ENCODE data around the gene YKT6.
"Not testable (repeated sequence)": the region's sequence is repeated elsewhere in the genome, so short reads cannot be mapped to it uniquely, and the experiment has no call there.

Gene YKT6

DNA sequence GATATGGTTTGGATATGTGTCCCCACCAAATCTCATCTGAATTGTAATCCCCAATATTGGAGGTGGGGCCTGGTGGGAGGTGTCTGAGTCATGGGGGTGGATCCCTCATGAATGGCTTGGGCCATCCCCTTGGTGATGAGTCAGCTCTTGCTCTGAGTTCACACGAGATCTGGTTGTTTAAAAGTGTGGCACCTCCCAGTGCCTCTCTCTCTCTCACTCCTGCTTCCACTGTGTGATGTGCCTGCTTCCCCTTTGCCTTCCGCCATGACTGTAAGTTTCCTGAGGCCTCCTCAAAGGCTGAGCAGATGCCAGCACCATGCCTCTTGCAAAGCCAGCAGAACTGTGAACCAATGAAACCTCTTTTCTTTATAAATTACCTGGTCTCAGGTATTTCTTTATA lies 6.7 kb upstream of the YKT6 start:
- DNase-seq (ENCODE audit: low spot score) = no peak

- DNase-seq (ENCODE audit: low spot score) = no peak
Observed at GRCh38 chr7:44194562-44195145, 6.1 kb upstream of the YKT6 start.

DNA sequence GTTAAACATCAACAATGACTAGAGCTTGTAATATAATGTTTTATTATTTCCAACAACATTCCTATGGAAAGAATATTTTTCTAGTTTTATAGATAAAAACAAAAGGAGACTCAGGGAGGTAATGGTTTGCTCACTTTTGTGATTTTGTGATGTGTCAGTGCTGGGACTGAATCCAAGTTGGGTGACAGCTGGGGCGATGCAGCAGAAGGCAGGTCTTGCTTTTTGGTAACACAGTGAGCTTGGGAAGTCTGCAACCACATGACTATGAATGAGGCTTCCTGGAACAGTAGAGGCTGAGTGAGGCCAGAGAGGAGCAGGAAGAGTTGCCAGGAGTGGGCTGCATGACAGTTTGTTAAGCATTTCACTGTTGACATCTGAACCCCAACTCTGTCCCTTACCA lies 4.9 kb upstream of the YKT6 start:
- DNase-seq (ENCODE audit: low spot score) = no peak

GRCh38 chr7:44196450-44196872 lies 4.3 kb upstream of the YKT6 start:
- DNase-seq (ENCODE audit: low spot score) = peak; percentile 73

- DNase-seq (ENCODE audit: low spot score) = no peak
Observed at GRCh38 chr7:44197474-44197873, 3.3 kb upstream of the YKT6 start.

DNA sequence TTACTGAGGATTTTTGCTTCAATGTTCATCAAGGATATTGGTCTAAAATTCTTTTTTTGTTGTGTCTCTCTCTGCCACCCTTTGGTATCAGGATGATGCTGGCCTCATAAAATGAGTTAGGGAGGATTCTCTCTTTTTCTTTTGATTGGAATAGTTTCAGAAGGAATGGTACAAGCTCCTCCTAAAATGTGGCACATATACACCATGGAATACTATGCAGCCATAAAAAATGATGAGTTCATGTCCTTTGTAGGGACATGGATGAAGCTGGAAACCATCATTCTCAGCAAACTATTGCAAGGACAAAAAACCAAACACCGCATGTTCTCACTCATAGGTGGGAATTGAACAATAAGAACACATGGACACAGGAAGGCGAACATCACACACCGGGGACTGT lies 615 bp upstream of the YKT6 start:
- DNase-seq (ENCODE audit: low spot score) = not testable (repeated sequence)

DNA sequence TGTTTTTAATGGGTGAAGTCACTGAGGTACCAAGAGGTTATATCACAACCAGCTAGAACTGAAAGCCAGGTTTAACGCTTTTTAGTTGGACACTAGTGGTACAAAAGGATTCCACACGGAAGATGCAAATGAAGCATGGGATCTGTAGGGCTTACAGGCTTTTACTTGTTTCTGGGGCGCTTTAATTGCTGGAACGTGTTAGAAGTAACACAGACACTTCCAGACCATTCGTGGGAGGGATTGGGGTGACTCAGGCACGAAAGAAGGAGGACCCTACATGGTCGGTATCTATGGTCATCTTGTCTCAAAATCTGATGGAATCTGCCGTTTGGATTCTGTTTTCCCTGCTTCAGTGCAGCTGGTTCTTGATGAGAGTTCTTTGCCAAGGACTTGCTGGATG lies 1.0 kb downstream of the YKT6 start:
- peak; percentile 32 for DNase-seq (ENCODE audit: low spot score)

DNA sequence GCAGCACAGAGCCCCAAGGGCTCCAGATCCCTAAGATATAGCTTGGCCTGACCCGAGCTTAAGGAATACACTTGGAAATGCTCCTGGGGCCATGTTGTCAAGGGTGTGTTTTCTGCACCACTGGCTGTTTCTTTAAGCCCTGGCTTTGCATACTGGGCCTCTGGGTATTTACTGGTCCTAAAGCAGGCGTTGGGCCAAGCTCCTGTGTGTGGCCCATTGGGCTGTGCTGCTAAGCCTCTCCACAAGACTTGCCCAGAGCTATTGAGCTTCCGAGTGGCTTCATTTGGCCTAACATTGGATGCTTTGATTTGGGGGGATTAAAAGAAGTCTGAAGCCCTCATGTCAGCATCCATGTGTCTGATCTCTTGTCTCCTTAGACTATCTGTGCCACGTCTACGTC lies 5.2 kb downstream of the YKT6 start:
- DNase-seq (ENCODE audit: low spot score) = no peak

DNA sequence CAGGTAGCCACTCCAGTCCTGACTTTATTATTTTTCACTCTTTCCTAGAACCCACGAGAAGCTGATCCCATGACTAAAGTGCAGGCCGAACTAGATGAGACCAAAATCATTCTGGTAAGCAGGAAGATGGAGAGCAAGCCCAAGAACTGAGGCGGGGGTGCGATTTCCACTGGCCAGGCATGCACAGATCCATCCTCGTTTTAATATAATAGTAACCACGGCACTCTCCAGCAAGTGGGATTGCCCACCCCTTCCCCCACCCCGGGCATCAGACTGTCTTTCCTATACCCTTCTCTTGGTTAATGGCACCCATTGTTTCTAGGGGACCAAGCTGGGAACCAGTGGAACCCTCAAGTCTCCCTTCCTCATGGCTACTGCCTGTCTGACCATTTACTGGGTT lies 7.3 kb downstream of the YKT6 start:
- DNase-seq (ENCODE audit: low spot score) = no peak

GRCh38 chr7:44210107-44210506 lies 9.3 kb downstream of the YKT6 start:
- no peak for DNase-seq (ENCODE audit: low spot score)

DNA sequence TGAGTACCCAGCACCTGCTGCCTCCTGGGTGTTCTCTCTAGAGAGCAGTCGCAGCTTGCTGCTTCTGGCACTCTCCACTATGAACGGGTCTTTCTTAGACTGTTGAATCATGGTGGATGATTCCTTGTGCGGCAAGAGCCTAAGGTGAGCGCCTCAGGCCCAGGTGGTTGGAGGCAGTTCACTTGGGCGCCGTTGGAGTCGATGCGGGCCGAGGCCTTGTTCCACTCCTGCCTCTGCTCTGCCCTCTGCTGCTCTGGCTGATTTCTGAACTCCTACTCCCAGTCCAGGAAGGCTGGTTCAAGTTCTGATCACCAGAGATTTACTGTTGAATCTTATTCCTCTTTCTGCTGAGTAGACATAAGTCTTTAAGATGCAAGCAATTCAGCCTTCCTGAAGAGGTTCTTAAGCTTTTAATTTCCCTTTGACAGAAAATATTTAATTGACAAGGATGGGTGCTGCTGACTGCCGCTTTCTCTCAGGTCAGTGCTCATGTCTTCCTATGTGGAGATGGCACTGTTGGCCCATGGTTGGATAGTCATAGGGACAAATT lies 10.4 kb downstream of the YKT6 start:
- no peak for DNase-seq (ENCODE audit: low spot score)

- DNase-seq (ENCODE audit: low spot score) = no peak
Observed at GRCh38 chr7:44212018-44212417, 11.2 kb downstream of the YKT6 start.

- no peak for DNase-seq (ENCODE audit: low spot score)
Observed at GRCh38 chr7:44212581-44213184, 11.9 kb downstream of the YKT6 start.

DNA sequence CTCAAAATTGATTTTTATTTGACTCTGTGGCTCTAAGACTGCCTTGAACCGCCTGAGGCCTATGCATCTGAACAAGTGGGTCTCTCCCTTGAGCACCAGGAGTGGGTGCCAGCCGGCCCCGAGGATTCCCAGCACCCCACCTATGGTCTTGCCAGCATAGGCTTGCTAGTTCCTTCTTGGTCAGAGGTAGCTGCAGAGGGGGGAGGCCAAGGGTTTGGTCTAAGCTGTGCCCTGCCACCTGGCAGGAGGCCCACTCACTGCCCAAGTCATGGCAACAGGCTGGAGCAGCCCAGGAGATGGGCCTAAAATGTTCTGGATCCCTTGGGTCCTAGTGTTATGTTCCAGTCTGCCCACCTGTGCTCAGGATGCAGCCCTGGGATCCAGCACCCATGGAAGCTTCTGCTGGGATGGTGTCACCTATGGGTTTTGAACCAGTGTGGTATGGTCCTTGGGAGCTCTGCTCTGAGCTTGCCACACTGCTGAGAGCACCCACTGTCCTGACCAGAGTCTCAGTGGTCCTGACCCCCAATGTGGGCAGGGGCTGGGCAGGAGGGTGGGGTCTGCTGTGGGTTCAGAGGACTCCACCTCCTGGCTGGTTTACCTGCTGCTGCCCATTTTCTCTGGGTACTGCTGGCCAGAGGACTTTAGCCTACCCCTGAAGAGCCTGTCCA lies 12.6 kb downstream of the YKT6 start:
- no peak for DNase-seq (ENCODE audit: low spot score)

DNA sequence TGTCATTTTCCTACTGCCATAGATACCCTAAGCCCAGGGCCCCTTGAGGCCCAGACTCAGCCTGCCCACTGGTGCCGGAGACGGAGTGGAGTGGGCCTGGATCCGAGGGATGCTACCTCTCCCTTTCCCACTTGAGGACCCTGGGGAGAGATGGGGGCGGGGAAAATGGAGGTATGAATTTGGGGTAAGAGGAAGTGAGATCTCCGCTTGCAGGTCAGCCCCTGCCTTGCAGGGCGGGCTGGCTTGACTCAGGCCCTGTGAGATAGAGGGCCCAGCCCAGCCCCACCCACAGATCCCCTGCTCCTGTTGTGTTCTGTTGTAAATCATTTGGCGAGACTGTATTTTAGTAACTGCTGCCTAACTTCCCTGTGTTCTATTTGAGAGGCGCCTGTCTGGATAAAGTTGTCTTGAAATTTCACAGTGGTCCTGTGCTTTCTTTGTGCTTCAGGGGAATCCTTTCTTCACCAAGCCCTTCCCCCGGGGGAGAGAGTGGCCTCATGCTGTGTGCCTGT lies 13.2 kb downstream of the YKT6 start:
- no peak for DNase-seq (ENCODE audit: low spot score)

DNA sequence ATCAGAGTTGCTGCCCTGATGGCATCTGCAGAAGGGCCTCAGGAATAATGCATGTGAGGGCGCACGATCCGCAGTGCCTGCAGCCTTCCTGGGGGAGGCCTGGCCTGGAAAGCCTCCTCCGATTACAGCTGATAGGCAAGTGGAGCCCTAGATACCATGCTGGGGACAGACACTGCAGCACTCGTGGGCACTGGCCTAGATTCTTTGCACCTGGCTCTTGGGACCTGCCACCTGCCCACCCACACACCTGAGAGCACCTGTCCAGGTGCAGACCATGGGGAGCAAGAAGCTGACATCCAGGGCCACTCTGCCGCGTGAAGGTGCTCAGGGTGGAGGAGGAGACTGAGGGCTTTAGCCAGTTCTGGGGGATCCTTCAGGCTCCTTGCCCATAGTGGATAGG lies 14.8 kb downstream of the YKT6 start:
- DNase-seq (ENCODE audit: low spot score) = no peak

GRCh38 chr7:44216019-44216418 lies 15.2 kb downstream of the YKT6 start:
- DNase-seq (ENCODE audit: low spot score) = no peak

DNA sequence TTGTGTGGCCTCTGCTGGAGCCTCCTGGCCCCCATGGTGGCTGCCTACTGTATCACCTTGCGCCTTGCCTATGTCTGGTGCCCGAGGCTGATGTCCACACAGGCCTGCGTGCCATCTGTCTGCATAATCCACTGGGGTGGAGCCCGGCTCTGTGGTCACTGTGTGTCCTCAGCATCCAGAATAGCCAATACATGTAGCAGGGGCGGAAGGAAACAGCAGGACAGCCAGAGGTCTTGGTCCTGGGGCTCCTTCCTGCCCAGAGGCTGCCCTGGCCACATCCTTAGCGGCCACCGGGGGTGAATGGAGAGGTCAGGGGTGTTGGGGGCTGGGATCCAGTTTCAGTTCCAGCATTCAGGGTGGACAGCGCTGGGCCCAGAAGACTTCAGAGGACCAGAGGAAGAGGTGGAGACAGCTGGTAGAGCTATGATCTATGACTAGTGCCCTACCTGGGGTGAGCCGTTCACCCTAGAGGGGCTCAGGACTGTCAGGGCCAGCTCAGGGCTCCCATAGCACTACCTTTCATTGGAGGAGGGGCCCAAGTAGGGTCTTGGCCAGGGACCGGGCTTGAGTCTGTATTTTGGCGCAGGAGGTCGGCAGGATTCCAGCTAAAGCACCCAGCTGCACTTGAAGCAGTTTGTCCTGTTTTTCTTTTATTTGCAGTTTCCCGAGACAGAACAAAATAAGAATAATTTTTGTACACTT lies 15.9 kb downstream of the YKT6 start:
- DNase-seq (ENCODE audit: low spot score) = no peak

- no peak for DNase-seq (ENCODE audit: low spot score)
Observed at GRCh38 chr7:44217223-44217714, 16.5 kb downstream of the YKT6 start.

- DNase-seq (ENCODE audit: low spot score) = no peak
Observed at GRCh38 chr7:44217852-44218402, 17.1 kb downstream of the YKT6 start.

- DNase-seq (ENCODE audit: low spot score) = no peak
Observed at GRCh38 chr7:44218418-44219201, 17.8 kb downstream of the YKT6 start.
